ENCODE data around the gene GNG13.

DNA sequence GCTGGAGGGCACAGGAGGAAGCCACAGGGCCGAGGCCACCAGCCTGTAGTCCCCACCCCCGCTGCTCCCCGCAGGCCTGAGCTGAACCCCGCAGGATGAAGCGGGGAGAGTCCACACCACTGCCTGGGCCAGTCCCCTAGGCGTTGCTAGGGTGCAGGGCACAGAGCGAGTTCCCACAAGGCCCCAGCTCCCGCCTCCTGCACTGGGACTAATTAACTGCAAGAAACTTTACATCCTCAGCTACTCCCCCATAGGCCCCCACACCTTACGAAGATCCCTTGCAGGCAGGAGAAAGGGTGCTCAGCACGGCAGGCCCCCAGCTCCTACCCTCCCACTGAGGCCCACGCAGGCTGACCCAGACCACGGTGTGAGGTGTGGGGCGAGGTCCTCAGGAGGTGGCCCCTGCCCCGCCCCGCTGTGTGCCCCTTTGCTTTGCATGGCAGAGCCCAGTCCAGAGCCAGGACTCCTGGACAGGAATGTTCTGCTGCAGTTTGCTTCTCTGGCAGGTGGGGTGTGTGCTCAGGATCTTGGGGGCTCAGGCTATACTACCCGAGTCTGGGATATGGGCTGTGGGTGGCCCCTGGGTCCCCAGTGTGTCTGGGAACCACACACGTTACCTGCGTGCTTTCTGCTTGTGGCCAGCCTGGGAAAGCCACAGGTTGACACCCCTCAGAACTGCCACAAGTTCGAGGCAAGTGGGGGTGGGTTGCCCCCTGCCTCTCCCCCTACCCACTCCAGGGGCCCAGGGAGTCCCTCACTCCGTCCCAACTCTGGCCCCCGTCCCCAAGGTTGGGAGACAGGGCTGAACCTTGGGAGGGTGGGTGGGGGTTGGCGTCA is 1.2 kb downstream of the GNG13 start:
- TF ChIP-seq, protein P1, sequence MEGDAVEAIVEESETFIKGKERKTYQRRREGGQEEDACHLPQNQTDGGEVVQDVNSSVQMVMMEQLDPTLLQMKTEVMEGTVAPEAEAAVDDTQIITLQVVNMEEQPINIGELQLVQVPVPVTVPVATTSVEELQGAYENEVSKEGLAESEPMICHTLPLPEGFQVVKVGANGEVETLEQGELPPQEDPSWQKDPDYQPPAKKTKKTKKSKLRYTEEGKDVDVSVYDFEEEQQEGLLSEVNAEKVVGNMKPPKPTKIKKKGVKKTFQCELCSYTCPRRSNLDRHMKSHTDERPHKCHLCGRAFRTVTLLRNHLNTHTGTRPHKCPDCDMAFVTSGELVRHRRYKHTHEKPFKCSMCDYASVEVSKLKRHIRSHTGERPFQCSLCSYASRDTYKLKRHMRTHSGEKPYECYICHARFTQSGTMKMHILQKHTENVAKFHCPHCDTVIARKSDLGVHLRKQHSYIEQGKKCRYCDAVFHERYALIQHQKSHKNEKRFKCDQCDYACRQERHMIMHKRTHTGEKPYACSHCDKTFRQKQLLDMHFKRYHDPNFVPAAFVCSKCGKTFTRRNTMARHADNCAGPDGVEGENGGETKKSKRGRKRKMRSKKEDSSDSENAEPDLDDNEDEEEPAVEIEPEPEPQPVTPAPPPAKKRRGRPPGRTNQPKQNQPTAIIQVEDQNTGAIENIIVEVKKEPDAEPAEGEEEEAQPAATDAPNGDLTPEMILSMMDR (IDR thresholded peaks at IDR 0.05) = no peak
- no peak for TF ChIP-seq EZH2phosphoT487 (IDR thresholded peaks at IDR 0.05)
